OCI-LY3 (cell line): ENCODE measurements around the gene SMAD5.

Source experiments
- H2AFZ ChIP-seq: fragments of 200-600, 300-600 bp; shearing (Covaris generic); 2 replicates; pipeline ENCODE4 v1.6.0; 2014; ENCODE audit warnings: antibody characterized with exemption, low read depth, low read length
- H3K27ac ChIP-seq: fragments of 200-600, 300-600 bp; sonication (generic); 2 replicates; pipeline ENCODE4 v1.5.1; 2014; ENCODE audit warnings: mild to moderate bottlenecking, low read length, moderate library complexity, mixed read lengths
- H3K27me3 ChIP-seq: fragments of 200-600, 300-600 bp; sonication (generic); 2 replicates; pipeline ENCODE4 v1.6.1; 2014; ENCODE audit warnings: low read depth, low read length, mixed read lengths
- H3K36me3 ChIP-seq: fragments of 200-600, 300-600 bp; sonication (generic); replicated peaks from 2 replicates; pipeline ENCODE3; 2014; ENCODE audit warnings: low read depth, low read length, mixed read lengths
- H3K4me1 ChIP-seq: fragments of 300-600, 200-600 bp; sonication (generic); 2 replicates; pipeline ENCODE4 v1.6.1; 2014; ENCODE audit warnings: low read length, mixed read lengths
- H3K4me2 ChIP-seq: fragments of 200-600, 300-600 bp; sonication (generic); 2 replicates; pipeline ENCODE4 v1.6.1; 2014; ENCODE audit warnings: low read length, mixed read lengths
- H3K4me3 ChIP-seq: fragments of 300-600, 200-600 bp; sonication (generic); 2 replicates; pipeline ENCODE4 v1.5.1; 2014; ENCODE audit warnings: antibody characterized with exemption, mild to moderate bottlenecking, low read length, moderate library complexity
- H3K79me2 ChIP-seq: fragments of 300-600, 200-600 bp; shearing (Covaris generic); 2 replicates; pipeline ENCODE4 v1.6.1; 2014; ENCODE audit warnings: mild to moderate bottlenecking, low read length, mixed read lengths
- H3K9ac ChIP-seq: fragments of 300-600, 200-600 bp; shearing (Covaris generic); 2 replicates; pipeline ENCODE4 v1.6.0; 2014; ENCODE audit warnings: mild to moderate bottlenecking, low read length, moderate library complexity
- H3K9me3 ChIP-seq: fragments of 200-600, 300-600 bp; shearing (Covaris generic); 2 replicates; pipeline ENCODE4 v1.6.1; 2014; ENCODE audit warnings: low read length, mixed read lengths; ENCODE audit not compliant: insufficient read depth
- H4K20me1 ChIP-seq: fragments of 200-600, 300-600 bp; sonication (generic); 2 replicates; pipeline ENCODE4 v1.6.1; 2016; ENCODE audit warnings: low read length, mixed read lengths; ENCODE audit not compliant: insufficient read depth
- EZH2phosphoT487 ChIP-seq: fragments of 200-600 bp; shearing (Covaris generic); IDR thresholded peaks from 2 replicates; pipeline ENCODE4 v1.6.1; 2018; ENCODE audit warnings: antibody characterized with exemption, mixed run types, low read depth
- TF ChIP-seq, protein P1 (sequence below): fragments of 200-600, 300-600 bp; sonication (generic); IDR thresholded peaks from 2 replicates; pipeline ENCODE4 v1.5.1; 2014; ENCODE audit warnings: antibody characterized with exemption, low read length, low read depth

Gene SMAD5

DNA sequence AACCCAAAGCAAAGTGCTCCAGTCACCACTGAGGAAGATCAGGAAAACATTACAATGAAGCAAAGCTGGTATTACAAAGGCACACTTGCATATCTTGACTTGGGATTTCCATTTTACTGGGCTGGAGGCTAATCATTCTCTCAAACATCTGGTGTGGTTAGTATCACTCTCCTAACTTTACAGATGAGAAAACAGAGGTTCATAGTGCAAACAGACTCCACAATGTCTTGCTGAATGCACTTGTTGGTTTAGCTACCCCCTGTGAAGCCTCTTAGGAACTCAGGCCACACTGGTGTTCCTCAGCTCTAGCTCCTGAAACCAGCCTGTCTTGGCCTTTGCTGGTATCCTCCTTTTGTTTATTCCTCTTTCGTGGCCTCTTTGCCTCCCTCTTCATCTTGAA is 29.5 kb upstream of the SMAD5 start:
- Histone ChIP-seq H3K4me1 (peaks cover 7% of the 10 kb centered on the region), H3K9me3 (no peaks in the 10 kb centered on the region), H3K27me3 (no peaks in the 10 kb centered on the region), H3K27ac (no peak overlapping the region), H3K79me2 (no peaks in the 10 kb centered on the region), H3K36me3 (no peaks in the 10 kb centered on the region), H3K9ac (no peak overlapping the region), H3K4me2 (no peak overlapping the region), H2AFZ (no peak overlapping the region), H3K4me3 (no peak overlapping the region), H4K20me1 (no peaks in the 10 kb centered on the region)
- no peak for TF ChIP-seq EZH2phosphoT487
- TF ChIP-seq, protein P1, sequence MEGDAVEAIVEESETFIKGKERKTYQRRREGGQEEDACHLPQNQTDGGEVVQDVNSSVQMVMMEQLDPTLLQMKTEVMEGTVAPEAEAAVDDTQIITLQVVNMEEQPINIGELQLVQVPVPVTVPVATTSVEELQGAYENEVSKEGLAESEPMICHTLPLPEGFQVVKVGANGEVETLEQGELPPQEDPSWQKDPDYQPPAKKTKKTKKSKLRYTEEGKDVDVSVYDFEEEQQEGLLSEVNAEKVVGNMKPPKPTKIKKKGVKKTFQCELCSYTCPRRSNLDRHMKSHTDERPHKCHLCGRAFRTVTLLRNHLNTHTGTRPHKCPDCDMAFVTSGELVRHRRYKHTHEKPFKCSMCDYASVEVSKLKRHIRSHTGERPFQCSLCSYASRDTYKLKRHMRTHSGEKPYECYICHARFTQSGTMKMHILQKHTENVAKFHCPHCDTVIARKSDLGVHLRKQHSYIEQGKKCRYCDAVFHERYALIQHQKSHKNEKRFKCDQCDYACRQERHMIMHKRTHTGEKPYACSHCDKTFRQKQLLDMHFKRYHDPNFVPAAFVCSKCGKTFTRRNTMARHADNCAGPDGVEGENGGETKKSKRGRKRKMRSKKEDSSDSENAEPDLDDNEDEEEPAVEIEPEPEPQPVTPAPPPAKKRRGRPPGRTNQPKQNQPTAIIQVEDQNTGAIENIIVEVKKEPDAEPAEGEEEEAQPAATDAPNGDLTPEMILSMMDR, result no peak

DNA sequence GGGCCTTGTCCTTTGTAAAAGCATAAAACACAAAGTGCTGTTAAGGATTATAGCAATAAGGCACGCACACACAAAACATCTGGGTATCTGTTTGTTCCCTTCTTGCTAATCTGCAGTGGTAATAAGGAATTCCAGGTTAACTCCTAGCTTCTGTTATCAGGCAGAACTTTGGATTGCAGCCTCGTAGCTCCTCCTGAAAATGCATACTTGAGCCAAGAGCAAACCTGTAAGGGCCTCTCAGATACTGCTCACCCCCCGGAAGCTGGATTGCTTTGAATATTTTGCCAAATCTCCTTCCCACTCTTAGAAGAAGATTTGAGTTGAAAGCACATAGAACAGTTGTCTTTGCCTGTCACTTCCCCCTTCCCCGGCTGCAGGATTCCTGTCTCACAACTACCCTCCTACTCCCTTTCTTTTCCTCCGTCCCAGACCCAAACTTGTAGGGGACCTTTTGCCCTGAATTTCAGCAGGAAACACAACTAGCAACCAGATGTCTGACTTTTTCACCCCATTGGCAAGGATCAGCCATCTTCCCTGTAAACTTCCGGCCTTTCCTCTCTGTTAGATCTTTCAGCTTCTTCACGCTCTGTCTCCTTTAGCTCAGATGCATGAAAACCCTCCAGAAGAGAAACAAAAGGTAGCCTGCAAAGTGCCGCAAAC is 28.2 kb upstream of the SMAD5 start:
- Histone ChIP-seq H3K4me3 (no peak overlapping the region), H4K20me1 (no peaks in the 10 kb centered on the region), H3K4me2 (no peak overlapping the region), H3K27me3 (no peaks in the 10 kb centered on the region), H3K9ac (no peak overlapping the region), H3K27ac (no peak overlapping the region), H2AFZ (no peak overlapping the region), H3K36me3 (no peaks in the 10 kb centered on the region), H3K79me2 (no peaks in the 10 kb centered on the region), H3K9me3 (no peaks in the 10 kb centered on the region), H3K4me1 (peaks cover 7% of the 10 kb centered on the region)
- no peak for TF ChIP-seq EZH2phosphoT487
- TF ChIP-seq, protein P1, result no peak

DNA sequence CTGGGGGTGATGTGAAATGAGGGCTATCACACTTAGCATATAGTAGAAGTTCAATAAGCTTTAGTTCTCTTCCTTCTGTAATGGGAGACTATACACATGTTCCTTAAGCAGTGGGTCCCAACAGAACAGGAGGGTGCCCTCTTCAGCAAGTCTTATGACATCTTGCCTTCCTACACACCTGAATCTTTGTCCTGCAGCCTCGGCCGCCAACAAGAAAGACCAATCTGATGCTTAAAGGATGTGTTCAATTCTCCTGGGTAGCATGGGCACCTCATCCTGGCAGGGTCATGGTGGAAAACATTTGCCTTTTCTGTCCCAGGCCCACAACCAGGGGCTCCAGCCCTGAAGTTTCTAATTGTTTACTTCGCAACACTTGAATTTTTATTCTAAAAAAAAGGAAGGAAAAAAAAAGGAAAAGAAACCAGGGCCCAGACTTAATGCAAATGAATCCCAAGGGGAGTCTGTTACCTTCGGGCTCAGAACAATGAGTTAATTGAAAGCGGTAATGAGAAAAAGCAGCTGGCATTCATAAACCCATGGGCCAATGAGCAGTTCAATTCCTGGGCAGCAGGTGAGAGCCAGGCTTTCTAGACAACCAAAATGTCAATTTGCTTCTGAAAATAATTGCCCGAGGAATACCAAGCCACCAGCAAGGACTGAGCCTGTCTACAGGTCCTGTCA is 26.2 kb upstream of the SMAD5 start:
- Histone ChIP-seq H2AFZ (no peak overlapping the region), H3K9ac (no peak overlapping the region), H3K36me3 (no peaks in the 10 kb centered on the region), H3K4me3 (no peak overlapping the region), H3K27me3 (no peaks in the 10 kb centered on the region), H3K9me3 (no peaks in the 10 kb centered on the region), H3K4me2 (no peak overlapping the region), H3K79me2 (no peaks in the 10 kb centered on the region), H4K20me1 (no peaks in the 10 kb centered on the region), H3K27ac (no peak overlapping the region), H3K4me1 (no peaks in the 10 kb centered on the region)
- TF ChIP-seq, protein P1, result no peak
- TF ChIP-seq EZH2phosphoT487, result no peak

DNA sequence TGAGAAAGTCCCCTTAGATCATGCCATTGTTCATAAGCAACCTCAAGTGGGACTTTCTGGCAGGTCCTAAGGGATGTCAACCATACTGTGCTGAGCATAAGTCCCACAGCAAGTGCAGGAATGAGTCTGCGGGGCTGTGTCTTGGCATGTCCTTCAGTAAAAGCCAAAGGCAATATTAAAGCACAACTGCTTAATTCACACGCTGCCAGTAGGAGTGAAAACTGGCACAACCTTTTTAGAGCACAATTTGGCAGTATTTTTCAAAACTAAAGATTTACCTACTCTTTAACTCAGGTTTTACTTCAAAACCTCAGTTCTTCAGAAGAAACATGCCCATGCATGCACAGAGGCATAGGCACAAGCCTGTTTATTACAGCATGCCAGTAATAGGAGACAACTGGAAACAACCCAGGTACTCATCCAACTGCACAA is 24.4 kb upstream of the SMAD5 start:
- H3K79me2 ChIP-seq, result no peaks in the 10 kb centered on the region
- H3K4me3 ChIP-seq, result no peak overlapping the region
- H3K27me3 ChIP-seq, result no peaks in the 10 kb centered on the region
- no peak overlapping the region for H3K9ac ChIP-seq
- no peaks in the 10 kb centered on the region for H3K36me3 ChIP-seq
- H3K4me2 ChIP-seq, result no peak overlapping the region
- no peaks in the 10 kb centered on the region for H3K9me3 ChIP-seq
- no peak overlapping the region for H3K27ac ChIP-seq
- H2AFZ ChIP-seq, result no peak overlapping the region
- no peaks in the 10 kb centered on the region for H4K20me1 ChIP-seq
- TF ChIP-seq, protein P1, result no peak
- TF ChIP-seq EZH2phosphoT487, result no peak
- H3K4me1 ChIP-seq, result no peaks in the 10 kb centered on the region
